ENCODE data around the gene COMMD1.
"Not testable (repeated sequence)": the region's sequence is repeated elsewhere in the genome, so short reads cannot be mapped to it uniquely, and the experiment has no call there.

The COMMD1 gene

DNA sequence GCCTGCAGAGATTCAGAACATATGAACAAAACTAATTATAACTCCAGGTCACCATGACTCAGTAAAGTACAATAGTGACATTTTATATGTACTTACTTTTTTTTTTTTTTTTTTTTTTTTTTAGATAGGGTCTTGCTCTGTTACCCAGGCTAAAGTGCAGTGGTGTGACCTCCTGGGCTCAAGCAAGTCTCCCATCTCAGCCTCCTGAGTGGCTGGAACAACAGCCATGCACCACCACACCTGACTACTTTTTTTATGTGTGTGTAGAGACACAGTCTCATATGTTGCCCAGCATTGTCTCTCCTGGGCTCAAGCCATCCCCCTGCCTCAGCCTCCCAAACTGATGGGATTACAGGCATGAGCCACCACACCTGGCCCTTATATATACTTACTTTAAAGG lies 159.8 kb downstream of the COMMD1 start:
- in situ Hi-C loops (cut with MboI; ENCODE audit: low sequenced_read_pairs): no loop called here

DNA sequence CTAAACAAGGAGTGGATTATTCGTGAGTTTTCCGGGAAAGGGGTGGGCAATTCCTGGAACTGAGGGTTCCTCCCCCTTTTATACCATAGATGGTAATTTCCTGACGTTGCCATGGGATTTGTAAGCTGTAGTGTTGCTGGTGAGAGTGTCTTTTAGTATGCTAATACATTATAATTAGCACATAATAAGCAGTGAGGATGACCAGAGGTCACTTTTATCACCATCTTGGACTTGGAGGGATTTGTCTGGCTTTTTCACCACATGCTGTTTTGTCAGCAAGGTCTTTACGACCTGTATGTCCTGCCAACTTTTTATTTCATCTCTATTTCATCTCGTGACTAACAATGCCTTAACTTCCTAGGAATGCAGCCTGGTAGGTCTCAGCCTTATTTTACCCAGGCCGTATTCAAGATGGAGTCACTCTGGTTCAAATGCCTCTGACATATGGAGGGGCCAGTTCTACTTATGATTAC lies 165.7 kb downstream of the COMMD1 start:
- in situ Hi-C loops (cut with MboI; ENCODE audit: low sequenced_read_pairs): no loop called here

DNA sequence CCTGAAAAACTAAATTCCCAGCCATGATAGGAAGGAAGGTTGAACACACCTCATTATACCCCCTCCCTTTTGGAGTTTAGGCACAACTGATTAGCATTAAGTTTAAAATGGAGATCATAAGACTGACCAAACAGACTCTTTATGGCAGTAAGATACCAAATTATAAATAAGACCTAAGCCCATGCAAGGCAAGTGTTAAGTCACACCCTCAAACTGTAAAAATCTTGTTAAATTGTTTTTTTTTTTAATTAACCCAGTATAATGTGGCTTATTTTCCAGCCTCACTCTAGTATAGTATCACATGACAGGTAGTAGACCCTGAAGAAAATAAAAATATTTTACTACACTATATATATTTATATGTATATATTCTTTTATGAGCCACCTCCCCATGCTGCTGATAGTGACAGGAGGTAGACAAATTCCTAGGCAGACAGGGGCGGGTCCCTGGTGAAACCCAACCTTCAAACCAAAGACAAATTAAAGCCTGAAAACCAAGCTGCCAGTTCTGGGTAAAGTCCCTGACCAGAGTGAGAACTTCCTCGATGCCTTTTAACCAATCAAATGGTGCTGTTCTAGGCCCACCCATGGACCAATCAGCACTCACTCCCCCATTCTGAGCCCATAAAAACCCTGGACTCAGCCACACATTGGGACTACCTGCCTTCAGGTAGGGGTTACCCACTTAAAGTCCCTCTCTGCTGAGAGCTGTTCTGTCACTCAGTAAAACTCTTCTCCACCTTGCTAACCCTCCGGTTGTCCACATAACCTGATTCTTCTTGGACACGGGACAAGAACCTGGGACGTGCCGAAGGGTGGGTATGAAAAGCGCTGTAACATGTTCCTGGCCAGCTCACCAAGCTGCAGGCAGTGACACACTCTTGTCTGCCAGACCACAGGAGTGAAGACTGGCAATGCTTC lies 166.5 kb downstream of the COMMD1 start:
- in situ Hi-C loops (cut with MboI; ENCODE audit: low sequenced_read_pairs): no loop called here

DNA sequence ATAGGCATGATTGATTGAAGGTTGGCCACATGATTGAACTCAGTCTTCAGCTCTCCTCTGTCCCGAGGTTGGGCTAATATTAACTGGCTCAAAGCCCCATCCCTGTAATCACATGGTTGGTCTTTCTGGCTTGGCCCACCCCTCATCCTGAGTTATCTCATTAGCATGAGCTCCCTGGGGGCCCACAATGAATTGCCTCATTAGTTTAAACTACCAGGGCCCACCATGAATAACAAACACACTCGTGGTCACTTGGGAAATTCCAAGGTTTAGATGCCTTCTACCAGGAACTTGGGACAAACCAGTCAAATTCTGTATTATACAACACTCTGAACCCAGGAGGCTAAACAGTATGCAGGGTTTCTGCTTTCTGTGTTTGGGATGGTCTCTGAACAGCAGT lies 168.8 kb downstream of the COMMD1 start:
- in situ Hi-C loops (cut with MboI; ENCODE audit: low sequenced_read_pairs): no loop called here

DNA sequence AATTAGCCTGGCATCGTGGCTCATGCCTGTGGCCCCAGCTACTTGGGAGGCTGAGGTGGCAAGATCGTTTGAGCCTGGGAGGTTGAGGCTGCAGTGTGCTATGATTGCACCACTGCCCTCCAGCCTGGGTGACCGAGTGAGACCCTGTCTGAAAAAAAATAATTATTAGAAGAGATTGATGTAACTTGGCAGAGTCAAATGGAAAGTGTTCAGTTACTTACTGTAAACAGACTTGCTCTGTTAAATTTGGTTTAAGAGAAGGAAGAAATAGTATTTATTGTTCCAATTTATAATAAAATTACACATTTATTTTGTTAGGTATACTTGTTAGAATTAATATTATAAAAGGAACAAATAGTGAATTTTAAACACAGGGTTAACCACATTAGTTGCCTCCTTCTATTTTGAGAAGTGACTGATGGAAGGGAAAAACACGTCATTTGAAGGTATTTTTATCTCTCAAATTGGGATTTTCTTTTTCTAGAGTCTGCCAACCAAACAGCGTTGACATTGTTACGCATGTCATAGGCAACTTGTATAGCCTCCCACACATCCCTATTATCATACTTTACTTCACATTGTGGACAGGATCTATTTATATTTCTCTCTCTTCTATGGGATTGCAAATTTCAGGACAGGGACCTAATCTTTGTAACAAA lies 171.6 kb downstream of the COMMD1 start:
- in situ Hi-C loops (cut with MboI; ENCODE audit: low sequenced_read_pairs): no loop called here

DNA sequence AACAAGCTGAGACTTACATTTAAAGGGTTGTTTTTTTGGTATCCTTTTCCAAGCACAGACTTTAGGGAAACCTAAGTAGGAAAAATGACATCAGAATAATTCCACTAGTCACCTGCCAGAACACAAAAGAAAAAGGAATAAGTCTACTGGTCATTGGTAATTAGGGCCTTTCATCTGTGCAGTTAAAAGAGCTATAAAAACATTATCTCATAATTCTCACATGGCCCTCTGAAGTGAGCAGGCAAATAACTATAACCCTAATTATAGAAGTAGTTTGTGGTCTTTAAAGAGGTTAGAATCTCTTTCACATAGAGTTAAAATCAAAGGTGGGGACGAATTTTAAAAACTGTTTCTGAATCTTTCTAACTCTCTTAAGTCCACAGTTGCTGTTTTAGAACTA lies 179.3 kb downstream of the COMMD1 start:
- in situ Hi-C loops (cut with MboI; ENCODE audit: low sequenced_read_pairs): no loop called here

DNA sequence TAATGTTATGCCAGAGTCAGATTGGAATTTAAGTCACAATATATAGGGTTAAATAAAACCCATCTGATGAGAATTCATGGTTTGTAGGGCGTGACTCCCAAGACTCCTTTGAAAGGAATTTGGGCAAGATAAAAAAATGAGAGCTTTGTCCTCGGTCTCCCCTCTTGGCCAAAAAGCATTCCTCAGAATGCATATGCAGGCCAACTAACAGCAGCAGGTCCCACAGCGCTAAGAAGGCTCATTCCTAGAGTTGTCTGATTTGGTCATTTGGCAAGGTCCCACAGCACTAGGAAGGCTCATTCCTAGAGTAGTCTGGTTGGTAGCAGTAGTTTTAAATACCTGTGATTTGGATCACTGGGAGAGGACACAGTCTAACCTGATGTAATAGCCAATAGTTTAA lies 184.2 kb downstream of the COMMD1 start:
- in situ Hi-C loops (cut with MboI; ENCODE audit: low sequenced_read_pairs): no loop called here

DNA sequence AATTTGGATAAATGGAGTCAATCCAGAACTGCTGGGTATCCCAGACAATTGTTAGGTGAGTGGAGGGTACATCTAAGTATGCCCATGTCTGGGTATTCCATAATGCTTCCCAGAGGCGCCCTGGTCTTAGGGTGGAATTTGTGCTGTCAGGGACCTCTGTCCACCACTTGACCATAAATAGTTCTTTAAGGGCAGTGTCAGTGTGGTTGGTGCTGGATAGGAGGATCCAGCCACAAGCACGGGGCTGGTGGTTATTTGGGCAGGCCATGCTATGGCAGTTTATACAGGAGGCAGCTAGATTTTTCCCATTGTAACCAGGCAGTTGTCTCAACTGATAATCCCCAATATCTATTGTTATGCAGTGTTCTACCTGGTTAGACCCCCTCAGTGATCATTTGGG lies 186.0 kb downstream of the COMMD1 start:
- in situ Hi-C loops (cut with MboI; ENCODE audit: low sequenced_read_pairs): no loop called here

DNA sequence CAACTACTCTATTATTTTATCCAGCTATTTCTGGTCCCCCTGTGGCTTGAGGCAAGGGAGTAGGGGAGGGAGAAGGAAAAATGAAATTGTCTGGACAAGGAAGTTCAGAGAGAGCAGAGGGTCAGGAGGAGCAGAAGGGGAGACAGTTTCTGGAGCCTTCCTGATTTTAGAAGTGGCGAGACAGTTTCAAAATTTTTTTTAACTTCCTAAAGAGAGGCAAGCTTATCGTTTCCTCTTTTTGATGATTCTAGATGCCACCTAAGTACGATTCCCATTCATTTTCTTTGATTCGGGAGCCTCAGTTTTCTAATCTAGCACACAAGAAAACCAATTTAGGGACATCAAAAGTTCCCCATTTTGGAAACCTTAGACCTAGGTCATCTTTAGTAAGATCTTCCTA lies 193.6 kb downstream of the COMMD1 start:
- in situ Hi-C loops (cut with MboI; ENCODE audit: low sequenced_read_pairs): no loop called here

DNA sequence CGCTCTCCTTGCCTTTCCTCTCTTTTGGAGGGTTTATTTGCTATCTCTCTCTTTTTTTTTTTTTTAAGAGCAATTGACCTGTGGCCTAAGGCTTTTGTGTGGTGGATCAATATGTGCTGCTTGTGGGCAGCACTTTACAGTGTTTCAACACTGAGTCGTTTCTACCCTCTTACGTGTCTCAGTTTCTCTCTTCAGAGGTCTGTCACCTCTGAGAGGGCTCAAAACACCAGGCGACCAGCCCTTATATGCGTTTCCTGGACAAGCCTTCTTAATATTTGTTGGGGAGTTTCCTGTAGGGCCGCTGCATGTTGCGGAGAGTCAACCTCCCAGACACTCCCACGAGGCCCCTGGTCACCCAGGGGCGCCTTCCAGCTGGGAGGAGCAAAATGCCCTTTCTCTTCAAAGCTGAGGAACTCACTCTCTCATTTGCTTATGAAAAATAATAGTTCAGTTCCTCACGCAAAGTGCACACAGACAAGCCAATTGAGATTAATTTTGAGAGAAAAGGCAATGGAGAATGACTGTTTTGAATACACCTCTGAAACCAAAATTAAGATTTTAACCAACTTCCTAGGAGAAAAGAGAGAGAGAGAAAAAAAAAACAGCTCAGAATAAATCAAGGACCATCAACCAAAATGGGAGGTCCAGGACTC lies 194.2 kb downstream of the COMMD1 start:
- in situ Hi-C loops (cut with MboI; ENCODE audit: low sequenced_read_pairs): no loop called here

DNA sequence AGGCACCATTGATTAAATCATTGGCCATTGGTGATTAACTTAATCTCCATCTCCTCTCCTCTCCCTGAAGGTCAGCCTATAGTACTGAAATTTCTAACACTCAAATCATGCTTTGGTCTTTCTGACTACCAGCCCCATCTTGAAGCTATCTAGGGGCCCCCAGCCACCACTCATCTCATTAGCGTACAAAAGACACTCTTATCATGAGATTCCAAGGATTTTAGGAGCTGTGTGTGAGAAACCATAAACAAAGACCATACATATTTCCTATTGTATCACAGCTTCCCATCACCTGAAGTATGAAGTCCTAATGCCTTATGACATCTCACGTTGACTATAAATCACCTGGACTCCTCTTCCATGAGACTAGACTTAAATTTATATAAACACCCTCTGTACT lies 196.4 kb downstream of the COMMD1 start:
- in situ Hi-C loops (cut with MboI; ENCODE audit: low sequenced_read_pairs): no loop called here

DNA sequence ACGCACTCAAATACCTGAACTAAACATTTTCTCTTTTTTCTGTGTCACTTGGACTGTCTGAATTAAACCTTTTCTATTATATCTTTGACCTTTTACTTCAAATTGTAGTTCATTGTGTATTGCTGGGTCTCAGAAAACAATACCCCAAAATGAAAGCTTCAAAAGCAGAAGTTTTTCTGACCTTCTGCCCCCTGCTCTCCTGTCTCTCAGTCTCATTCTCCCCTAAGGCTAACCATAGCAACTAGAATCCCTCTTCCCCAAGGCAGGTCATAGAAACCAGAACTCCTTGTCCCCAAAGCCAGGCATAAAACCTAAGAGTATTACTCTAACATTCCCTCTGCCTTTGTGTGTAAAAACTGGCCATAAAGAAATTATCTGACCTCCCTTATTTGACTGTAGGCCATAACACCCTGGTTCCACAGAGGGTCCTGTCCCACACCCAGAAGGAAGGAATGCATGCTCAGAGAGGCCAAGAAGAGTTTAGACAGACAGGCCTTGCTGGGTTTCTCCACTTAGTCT lies 197.0 kb downstream of the COMMD1 start:
- in situ Hi-C loops (cut with MboI; ENCODE audit: low sequenced_read_pairs): no loop called here

DNA sequence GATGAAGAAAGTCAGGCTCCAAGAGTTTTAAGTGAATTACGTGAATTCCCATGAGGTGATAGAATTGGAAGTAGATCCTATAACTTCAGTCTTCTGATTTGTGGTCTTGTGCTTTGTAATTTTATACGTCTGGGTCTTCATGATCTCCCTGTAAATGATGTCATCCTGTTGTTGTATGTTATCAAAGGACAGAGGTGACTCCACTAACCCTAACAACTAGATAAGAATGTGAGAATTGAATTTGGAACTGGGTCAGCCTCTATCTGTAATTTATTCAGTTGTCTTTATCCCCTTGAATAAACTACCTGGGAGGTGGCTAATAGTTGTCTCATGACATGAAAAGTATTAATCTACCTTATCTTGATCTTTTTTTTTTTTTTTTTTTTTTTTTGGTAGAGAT lies 204.1 kb downstream of the COMMD1 start:
- in situ Hi-C loops (cut with MboI; ENCODE audit: low sequenced_read_pairs): no loop called here

DNA sequence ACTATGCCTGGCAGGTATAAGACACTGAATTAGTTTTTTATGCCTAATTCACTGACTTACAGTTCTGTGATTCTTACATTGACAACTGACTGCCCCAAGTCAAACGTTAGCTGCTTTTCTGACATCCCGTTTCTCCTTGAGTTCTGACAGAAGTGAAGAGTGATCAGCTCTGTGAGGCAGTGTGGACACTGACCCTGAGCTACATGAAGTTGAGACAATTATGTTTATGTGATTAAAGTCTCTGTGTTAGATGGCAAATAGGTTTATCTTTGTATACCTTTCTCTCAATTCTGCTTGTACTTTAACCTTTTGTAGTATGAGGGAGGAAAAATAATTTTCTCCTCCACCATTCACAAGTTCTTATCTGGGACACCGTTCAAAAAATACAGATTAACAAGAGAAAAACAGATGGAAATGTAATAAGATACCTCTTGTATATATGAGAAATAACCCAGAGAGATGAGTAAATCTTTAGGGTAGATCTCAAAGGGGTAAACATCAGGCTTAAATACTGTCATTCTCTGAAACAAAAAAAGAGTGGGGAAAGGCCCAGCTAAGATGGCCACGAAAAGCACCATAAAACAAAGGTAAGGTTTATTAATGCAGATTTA lies 205.0 kb downstream of the COMMD1 start:
- in situ Hi-C loops (cut with MboI; ENCODE audit: low sequenced_read_pairs): no loop called here

DNA sequence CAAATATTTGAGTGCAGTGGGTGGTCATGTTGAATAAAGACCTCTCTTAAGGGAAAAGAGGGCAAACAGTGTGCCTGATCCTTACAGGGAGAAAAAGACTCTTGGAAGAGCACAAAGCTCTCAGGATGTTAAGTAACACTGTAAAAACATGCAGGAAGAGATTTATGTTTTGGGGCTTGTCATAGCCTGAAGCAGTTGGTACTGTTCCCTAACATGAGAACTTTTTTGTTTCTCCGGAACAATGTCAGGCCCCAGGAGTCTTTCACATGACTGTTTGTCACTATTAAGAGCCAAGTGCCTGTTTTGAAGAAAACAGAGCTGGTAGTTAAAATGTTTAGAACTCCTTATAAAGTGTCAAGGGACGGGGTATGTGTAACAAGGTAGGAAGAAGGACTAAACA lies 206.7 kb downstream of the COMMD1 start:
- in situ Hi-C loops (cut with MboI; ENCODE audit: low sequenced_read_pairs): no loop called here

DNA sequence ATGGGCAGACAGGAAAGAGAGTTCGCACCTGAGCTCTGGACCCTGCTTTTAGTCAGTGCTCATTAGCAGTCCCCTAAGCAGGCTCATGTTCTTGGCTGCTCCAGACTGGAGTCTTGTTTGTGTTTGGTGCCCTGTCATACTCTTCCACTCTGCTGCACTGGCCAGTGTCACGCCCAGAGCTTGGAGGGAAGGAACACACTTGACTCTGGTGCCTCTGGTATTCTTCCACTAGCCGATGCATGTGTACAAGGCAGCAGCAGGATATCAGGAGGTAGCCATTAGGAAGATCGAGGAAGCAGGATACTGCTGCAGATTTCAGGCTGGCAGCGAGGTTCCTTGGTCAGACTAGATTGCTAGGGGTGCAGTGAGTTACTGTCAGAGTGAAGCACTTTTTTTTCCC lies 209.1 kb downstream of the COMMD1 start:
- in situ Hi-C loops (cut with MboI; ENCODE audit: low sequenced_read_pairs): no loop called here

DNA sequence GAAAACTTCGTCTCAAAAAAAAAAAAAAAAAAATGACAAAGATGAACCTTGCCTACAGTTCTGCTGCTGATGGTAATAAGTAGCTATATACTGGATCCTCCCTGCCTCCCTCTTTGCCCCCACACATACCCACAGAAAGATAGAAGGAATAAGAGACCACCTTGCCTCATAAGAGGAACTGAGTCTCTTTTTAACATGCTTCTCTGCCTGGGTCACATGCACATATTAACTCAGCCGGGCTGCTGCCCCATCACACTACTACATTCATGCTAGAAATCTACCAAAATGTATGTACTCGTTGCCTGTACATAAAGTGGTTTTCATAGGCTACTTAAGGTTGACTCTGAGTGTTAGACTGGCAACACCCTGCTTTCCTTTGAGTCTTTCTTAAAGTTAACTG lies 211.5 kb downstream of the COMMD1 start:
- in situ Hi-C loops (cut with MboI; ENCODE audit: low sequenced_read_pairs): no loop called here

DNA sequence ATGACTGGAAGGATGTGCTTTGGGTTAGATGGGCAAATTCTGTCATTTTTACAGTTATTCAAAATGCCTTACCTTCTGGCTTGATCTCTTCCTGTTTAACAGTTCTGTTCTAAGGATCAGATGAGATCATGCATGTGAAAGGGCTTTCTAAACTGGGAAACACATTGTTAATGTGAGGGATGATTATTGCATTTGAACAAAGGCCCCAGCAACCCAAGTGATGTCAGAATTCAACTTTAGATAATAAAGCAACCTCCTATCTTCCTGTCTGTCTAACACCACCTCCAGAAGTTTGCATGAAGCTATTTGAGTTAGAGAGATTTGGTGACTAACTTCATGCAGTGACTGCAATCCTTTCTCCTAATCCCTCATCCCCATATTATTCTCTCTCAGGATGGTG lies 212.7 kb downstream of the COMMD1 start:
- in situ Hi-C loops (cut with MboI; ENCODE audit: low sequenced_read_pairs): no loop called here

DNA sequence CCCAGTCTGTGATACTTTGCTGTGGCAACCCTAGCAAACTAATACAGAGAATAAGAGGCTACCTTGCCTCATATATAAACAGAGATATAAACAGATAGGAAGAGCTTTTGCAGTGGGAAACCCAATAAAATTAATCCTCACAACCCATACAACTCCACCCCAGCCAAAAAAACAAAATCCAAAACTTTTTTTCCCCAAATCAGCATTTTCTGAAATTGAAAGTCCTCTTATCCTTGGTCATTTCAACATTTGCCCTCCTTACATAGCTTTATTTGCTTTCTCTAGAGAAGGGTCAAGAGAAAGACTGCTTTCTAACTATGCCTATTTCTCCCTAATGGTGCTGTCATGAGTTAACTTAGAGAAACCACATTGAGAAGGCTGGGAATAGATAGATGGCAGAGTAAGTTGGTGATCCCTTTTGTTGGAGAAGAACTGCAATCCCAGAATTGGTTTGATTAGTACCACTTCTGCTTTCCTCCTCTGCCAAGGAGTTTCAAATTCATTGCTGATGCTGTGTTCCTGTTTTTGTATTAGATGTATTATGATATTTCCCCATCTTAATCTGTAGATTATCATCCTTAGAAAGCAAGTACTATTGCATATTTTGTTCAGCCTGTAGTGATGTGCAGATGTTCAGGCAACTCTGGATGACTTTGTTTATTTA lies 214.0 kb downstream of the COMMD1 start:
- in situ Hi-C loops (cut with MboI; ENCODE audit: low sequenced_read_pairs): no loop called here

DNA sequence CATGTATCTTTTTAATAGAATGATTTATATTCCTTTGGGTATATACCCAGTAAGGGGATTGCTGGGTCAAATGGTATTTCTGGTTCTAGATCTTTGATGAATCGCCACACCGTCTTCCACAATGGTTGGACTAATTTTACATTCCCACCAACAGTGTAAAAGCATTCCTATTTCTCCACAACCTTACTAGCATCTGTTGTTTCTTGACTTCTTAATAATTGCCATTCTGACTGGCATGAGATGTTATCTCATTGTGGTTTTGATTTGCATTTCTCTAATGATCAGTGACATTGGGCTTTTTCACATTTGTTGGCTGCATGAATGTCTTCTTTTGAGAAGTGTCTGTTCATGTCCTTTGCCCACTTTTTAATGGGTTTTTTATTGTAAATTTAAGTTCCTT lies 220.8 kb downstream of the COMMD1 start:
- in situ Hi-C loops (cut with MboI; ENCODE audit: low sequenced_read_pairs): not testable (repeated sequence)

Data from hTERT RPE-1 (cell line).